CD4-positive, alpha-beta T cell (primary cell): ENCODE results near the gene SLAMF7. TPM values are rescaled to one million over a fixed set of nuclear protein-coding genes. Genes with fewer than 3 reads are reported as not detected.

Experiments
- ATAC-seq: fragments of 200-7000 bp; cut with Tn5 transposase; one replicate; pipeline ENCODE4 v1.10.0; 2022; ENCODE audit warnings: mild to moderate bottlenecking; ENCODE audit not compliant: poor library complexity
- CTCF ChIA-PET: fragments of 350-600 bp; sonication (Branson Sonifier 250); formaldehyde crosslinking; loops from one replicate; lab custom pipeline; 2021; ENCODE audit warnings: antibody characterized with exemption, inconsistent platforms; lab: Charles Lee
- POLR2A ChIA-PET: fragments of 350-600 bp; sonication (Branson Sonifier 250); formaldehyde crosslinking; loops from one replicate; lab custom pipeline; 2021; ENCODE audit warnings: antibody characterized with exemption, inconsistent platforms; lab: Charles Lee
- DNase-seq, 14 experiments: peaks; one replicate each; pipeline ENCODE4 v3.0.0-alpha.2; 2013 to 2020; ENCODE audit warnings: mixed read lengths in 2 of 14
- H3K27ac ChIP-seq, 2 donors: one replicate each; pipeline versions ENCODE4 v1.5.1 to v1.7.0; 2013; ENCODE audit warnings: low read length in 2 of 2, low read depth in 1 of 2, mild to moderate bottlenecking in 1 of 2
- H3K27me3 ChIP-seq, 2 experiments: 1 replicate in 1 of 2; 2 replicates in 1 of 2; pipeline versions ENCODE4 v1.6.1 to v1.7.0; 2013; ENCODE audit warnings: low read length in 2 of 2, control low read depth in 1 of 2, mild to moderate bottlenecking in 1 of 2, moderate library complexity in 1 of 2; ENCODE audit not compliant: insufficient read depth in 2 of 2, control insufficient read depth in 1 of 2
- H3K36me3 ChIP-seq: one replicate; pipeline ENCODE4 v1.6.1; 2013; ENCODE audit warnings: low read length, control low read depth; ENCODE audit not compliant: insufficient read depth
- H3K4me1 ChIP-seq: one replicate; pipeline ENCODE4 v1.6.1; 2013; ENCODE audit warnings: low read length, control low read depth; ENCODE audit not compliant: insufficient read depth
- H3K4me3 ChIP-seq: one replicate; pipeline ENCODE4 v1.5.1; 2013; ENCODE audit warnings: mild to moderate bottlenecking, low read length, moderate library complexity
- H3K9me3 ChIP-seq, 2 experiments: 1 replicate in 1 of 2; 2 replicates in 1 of 2; pipeline versions ENCODE4 v1.6.1 to v1.7.0; 2013; ENCODE audit warnings: low read length in 2 of 2, mild to moderate bottlenecking in 2 of 2, control low read depth in 1 of 2, moderate library complexity in 1 of 2; ENCODE audit not compliant: control insufficient read depth in 1 of 2, insufficient read depth in 1 of 2
- H3K27ac Mint-ChIP-seq: one replicate; pipeline ENCODE4 v1.8.0; 2020; ENCODE audit warnings: mixed read lengths
- H3K27me3 Mint-ChIP-seq: one replicate; pipeline ENCODE4 v1.8.0; 2021; ENCODE audit warnings: mixed read lengths
- H3K36me3 Mint-ChIP-seq: one replicate; pipeline ENCODE4 v1.8.0; 2021; ENCODE audit warnings: low read depth, mixed read lengths
- H3K4me1 Mint-ChIP-seq: one replicate; pipeline ENCODE4 v1.8.0; 2021; ENCODE audit warnings: low read depth, mixed read lengths
- H3K4me3 Mint-ChIP-seq: one replicate; pipeline ENCODE4 v1.8.0; 2020; ENCODE audit warnings: mild to moderate bottlenecking, mixed read lengths
- H3K9me3 Mint-ChIP-seq: one replicate; pipeline ENCODE4 v1.8.0; 2020; ENCODE audit warnings: mixed read lengths
- intact Hi-C, 2 experiments: fragments of 100-400 bp; cut with DNase I in 1 of 2; cut with micrococcal nuclease in 1 of 2; formaldehyde crosslinking; loops; one replicate each; pipeline versions ENCODE4 v1.15.1 to v1.9.0; 2023 to 2025; cut with DNase I, micrococcal nuclease
- total RNA-seq, 174 experiments: library from RNA in 2 of 174; stranded (reverse) in 2 of 174; gene quantifications; one replicate each; pipeline ENCODE4 v1.2.3 and lab custom pipeline; 2021 to 2026
- TF ChIP-seq, protein P1 (sequence below): fragments of 200-600 bp; IDR thresholded peaks from one replicate; pipeline ENCODE4 v1.8.0; 2022; ENCODE audit warnings: antibody characterized with exemption, mild to moderate bottlenecking

Gene SLAMF7
- total RNA-seq, 2 experiments from 2014 or later, result 0.69 to 0.78 TPM

DNA sequence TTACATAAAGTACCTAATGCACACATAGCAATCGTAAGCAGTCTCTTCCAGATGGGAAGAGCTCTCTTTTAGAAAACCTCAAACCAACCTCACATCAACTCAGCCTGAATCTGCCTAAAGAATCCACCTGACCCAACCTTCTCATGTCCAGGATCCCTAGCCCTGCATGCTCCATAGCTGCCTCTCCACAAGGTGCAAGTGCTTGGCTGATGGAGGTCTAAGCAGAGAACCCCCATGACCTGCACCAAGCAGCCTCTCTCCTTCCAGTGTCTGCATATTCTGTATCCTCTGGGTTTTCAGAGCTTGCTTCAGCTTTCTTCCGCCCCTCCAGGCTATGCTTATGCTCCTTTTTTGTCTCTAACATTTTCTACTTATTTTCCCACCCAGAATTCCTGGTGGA is 59.4 kb downstream of the SLAMF7 start:
- Histone ChIP-seq H3K27me3 (no peaks in the 10 kb centered on the region), H3K36me3 (peaks cover 41% of the 10 kb centered on the region), H3K4me3 (peak overlapping the region; percentile 74), H3K27ac (peak overlapping the region; percentile 61 to 88), H3K9me3 (no peaks in the 10 kb centered on the region), H3K4me1 (peaks cover 52% of the 10 kb centered on the region)
- TF ChIP-seq, protein P1, sequence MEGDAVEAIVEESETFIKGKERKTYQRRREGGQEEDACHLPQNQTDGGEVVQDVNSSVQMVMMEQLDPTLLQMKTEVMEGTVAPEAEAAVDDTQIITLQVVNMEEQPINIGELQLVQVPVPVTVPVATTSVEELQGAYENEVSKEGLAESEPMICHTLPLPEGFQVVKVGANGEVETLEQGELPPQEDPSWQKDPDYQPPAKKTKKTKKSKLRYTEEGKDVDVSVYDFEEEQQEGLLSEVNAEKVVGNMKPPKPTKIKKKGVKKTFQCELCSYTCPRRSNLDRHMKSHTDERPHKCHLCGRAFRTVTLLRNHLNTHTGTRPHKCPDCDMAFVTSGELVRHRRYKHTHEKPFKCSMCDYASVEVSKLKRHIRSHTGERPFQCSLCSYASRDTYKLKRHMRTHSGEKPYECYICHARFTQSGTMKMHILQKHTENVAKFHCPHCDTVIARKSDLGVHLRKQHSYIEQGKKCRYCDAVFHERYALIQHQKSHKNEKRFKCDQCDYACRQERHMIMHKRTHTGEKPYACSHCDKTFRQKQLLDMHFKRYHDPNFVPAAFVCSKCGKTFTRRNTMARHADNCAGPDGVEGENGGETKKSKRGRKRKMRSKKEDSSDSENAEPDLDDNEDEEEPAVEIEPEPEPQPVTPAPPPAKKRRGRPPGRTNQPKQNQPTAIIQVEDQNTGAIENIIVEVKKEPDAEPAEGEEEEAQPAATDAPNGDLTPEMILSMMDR, result no peak
- Mint-ChIP-seq H3K27ac (peak overlapping the region; percentile 92), H3K27me3 (no peaks in the 10 kb centered on the region), H3K36me3 (peaks cover 70% of the 10 kb centered on the region), H3K9me3 (no peaks in the 10 kb centered on the region), H3K4me1 (peaks cover 80% of the 10 kb centered on the region), H3K4me3 (peak overlapping the region; percentile 97)
- CTCF ChIA-PET, result interaction anchor here (0.7 to 3.2 kb wide), 7 partner anchors 8 to 36 kb away, joined by 3 to 15 read pairs (median 4); no protein-coding TSS in a partner anchor
- DNase-seq (no peak), ATAC-seq (no peak)
- POLR2A ChIA-PET, result interaction anchor here (0.6 to 4.8 kb wide), 24 partner anchors 9 to 246 kb away, joined by 3 to 50 read pairs (median 4); partner anchors contain the start of gene CD48
- intact Hi-C loops, result loop anchor here (2.0 to 5.0 kb wide), 3 partner anchors 14 to 39 kb away; no protein-coding TSS in a partner anchor

DNA sequence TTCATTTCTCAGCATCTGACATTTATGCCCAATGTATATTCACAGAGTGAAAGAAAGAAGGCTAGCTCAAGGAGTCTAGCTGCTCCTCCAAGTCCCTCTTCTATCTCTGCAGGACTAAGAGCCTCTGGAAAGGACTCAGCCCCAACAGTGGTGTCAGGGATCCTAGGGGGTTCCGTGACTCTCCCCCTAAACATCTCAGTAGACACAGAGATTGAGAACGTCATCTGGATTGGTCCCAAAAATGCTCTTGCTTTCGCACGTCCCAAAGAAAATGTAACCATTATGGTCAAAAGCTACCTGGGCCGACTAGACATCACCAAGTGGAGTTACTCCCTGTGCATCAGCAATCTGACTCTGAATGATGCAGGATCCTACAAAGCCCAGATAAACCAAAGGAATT is 60.6 kb downstream of the SLAMF7 start:
- ATAC-seq (no peak), DNase-seq (no peak)
- ChIA-PET POLR2A (interaction anchor here (0.6 to 4.8 kb wide), 7 partner anchors 12 to 112 kb away, joined by 3 to 23 read pairs (median 5); no protein-coding TSS in a partner anchor), CTCF (interaction anchor here (0.7 to 1.5 kb wide), 4 partner anchors 20 to 72 kb away, joined by 3 to 5 read pairs (median 4); no protein-coding TSS in a partner anchor)
- peak overlapping the region; percentile 97 for H3K4me3 Mint-ChIP-seq
- peak overlapping the region; percentile 10 to 88 for H3K27ac ChIP-seq
- TF ChIP-seq, protein P1, result no peak
- H3K9me3 Mint-ChIP-seq, result no peaks in the 10 kb centered on the region
- H3K4me1 ChIP-seq, result peaks cover 56% of the 10 kb centered on the region
- peaks cover 49% of the 10 kb centered on the region for H3K36me3 ChIP-seq
- no peaks in the 10 kb centered on the region for H3K27me3 Mint-ChIP-seq
- H3K4me1 Mint-ChIP-seq, result peaks cover 84% of the 10 kb centered on the region
- peak overlapping the region; percentile 92 for H3K27ac Mint-ChIP-seq
- peaks cover 82% of the 10 kb centered on the region for H3K36me3 Mint-ChIP-seq
- intact Hi-C loops, result loop anchor here (2.0 to 5.0 kb wide), 3 partner anchors 13 to 38 kb away; no protein-coding TSS in a partner anchor
- H3K9me3 ChIP-seq, result no peaks in the 10 kb centered on the region
- H3K4me3 ChIP-seq, result peak overlapping the region; percentile 74
- H3K27me3 ChIP-seq, result no peaks in the 10 kb centered on the region

DNA sequence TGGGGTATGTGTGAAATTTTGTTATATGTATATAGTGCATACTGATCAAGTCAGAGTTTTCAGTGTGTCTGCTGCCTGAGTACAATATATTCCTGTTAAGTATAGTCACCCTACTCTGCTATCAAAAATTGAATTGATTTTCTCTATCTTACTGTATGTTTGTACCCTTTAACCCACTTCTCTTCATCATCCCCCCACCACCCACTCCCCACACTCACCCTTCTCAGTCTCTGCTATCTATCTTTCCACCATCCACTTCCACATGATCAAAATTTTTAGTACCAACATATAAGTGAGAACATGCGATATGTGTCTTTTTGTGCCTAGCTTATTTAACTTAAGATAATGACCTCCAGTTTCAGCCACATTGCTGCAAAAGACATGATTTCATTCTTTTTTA is 61.1 kb downstream of the SLAMF7 start:
- Mint-ChIP-seq H3K9me3 (no peaks in the 10 kb centered on the region), H3K36me3 (peaks cover 87% of the 10 kb centered on the region), H3K4me3 (peak overlapping the region; percentile 97), H3K27me3 (no peaks in the 10 kb centered on the region), H3K27ac (peak overlapping the region; percentile 92), H3K4me1 (peaks cover 84% of the 10 kb centered on the region)
- no peak for ATAC-seq
- peak overlapping the region; percentile 20 to 88 for H3K27ac ChIP-seq
- ChIA-PET POLR2A (interaction anchor here (0.6 to 2.8 kb wide), 5 partner anchors 19 to 112 kb away, joined by 3 to 14 read pairs (median 5); no protein-coding TSS in a partner anchor), CTCF (interaction anchor here (0.7 to 1.5 kb wide), 4 partner anchors 21 to 73 kb away, joined by 3 to 5 read pairs (median 4); no protein-coding TSS in a partner anchor)
- H3K27me3 ChIP-seq, result no peaks in the 10 kb centered on the region
- no peak for DNase-seq
- TF ChIP-seq, protein P1, result no peak
- intact Hi-C loops, result no loop called here
- H3K4me3 ChIP-seq, result peak overlapping the region; percentile 74
- H3K36me3 ChIP-seq, result peaks cover 49% of the 10 kb centered on the region
- peaks cover 53% of the 10 kb centered on the region for H3K4me1 ChIP-seq
- H3K9me3 ChIP-seq, result peaks cover 0 to 2% of the 10 kb centered on the region in 2 experiments
